Endothelial cell of hepatic sinusoid (primary cell): Measurements from ENCODE around the gene TAS2R41.

Experiments used
- in situ Hi-C: cut with HindIII; loops from 2 replicates; pipeline ENCODE4 v1.10.0; 2017; ENCODE audit warnings: low sequenced_read_pairs

TAS2R41 gene

GRCh38 chr7:143492799-143493739 lies 15.4 kb downstream of the TAS2R41 start:
- in situ Hi-C loops: loop anchor here (5.0 kb wide), 1 partner anchor 76 kb away; no protein-coding TSS in a partner anchor

GRCh38 chr7:143493751-143494150 lies 16.1 kb downstream of the TAS2R41 start:
- in situ Hi-C loops: loop anchor here (5.0 kb wide), 1 partner anchor 76 kb away; no protein-coding TSS in a partner anchor

DNA sequence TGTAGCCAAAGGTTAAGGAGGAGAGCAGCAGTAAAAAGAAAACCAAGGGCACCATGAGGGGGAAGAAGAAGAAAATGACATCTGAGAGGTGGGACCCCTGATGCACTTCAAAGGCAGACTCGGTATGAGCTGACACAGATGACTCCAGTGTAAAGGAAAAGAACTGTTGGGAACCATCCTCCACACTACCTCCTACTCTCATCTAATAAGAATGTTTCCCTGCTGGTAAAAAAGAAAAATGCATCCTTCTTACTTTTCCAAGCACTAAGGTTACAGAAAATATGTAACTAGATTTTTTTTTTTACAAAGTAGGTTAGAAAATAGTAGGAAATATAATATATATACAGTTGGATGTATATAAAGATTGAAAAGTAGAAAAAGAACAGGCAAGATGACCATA lies 16.9 kb downstream of the TAS2R41 start:
- in situ Hi-C loops: loop anchor here (5.0 kb wide), 1 partner anchor 77 kb away; no protein-coding TSS in a partner anchor

DNA sequence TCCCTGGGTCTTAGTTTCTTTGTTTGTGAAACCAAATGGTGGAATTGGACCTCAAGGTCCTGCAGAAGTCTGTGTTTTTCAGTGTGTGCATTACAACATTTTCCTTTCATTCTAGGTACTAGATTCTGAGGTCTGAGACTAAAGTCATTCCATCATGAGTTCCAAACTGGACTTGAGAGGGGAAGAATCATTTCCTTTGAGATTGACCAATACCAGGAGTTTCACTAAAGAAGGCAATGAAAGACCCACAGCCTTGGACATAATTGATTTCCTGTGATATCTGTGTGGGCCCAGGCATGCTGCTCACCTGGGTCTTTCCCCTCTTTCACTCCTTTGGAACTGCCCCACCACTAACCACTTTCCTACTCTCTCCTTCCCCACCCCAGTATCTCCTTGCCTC lies 18.2 kb downstream of the TAS2R41 start:
- in situ Hi-C loops: no loop called here

GRCh38 chr7:143496263-143496662 lies 18.6 kb downstream of the TAS2R41 start:
- in situ Hi-C loops: no loop called here

GRCh38 chr7:143497008-143497795 lies 19.5 kb downstream of the TAS2R41 start:
- in situ Hi-C loops: no loop called here

- in situ Hi-C loops: no loop called here
Measured at GRCh38 chr7:143499246-143499645, 21.6 kb downstream of the TAS2R41 start.

DNA sequence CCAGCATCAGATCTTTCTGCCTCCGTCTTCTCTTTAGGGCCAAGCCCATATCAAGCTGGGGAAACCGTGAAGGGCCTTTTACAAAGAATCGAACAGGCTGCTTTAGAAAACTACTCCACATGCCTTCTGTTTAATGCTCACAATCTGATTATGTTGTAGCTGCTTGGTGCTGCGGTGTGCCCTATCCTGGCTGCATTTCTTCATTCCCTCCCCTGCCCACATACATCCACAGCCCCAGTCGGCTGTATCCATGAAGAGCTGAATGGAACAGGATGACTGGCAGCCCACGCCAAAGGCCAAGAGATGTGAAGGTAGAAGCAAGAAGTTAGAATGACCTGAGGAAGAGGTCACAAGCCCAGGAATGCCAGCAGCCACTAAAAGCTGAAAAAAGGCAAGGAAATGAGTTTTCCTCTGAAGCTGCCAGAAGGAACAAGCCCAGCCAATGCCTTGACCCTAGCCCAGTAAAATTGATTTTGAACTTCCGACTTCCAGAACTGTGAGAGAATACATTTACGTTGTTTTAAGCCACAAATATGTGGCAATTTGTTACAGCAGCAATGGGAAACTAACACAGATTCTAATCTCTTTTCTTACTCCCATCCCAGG lies 22.2 kb downstream of the TAS2R41 start:
- in situ Hi-C loops: no loop called here

- in situ Hi-C loops: no loop called here
Measured at GRCh38 chr7:143503261-143503660, 25.6 kb downstream of the TAS2R41 start.

GRCh38 chr7:143504215-143504936 lies 26.7 kb downstream of the TAS2R41 start:
- in situ Hi-C loops: no loop called here

- in situ Hi-C loops: loop anchor here (5.0 kb wide), 1 partner anchor 53 kb away; no protein-coding TSS in a partner anchor
Measured at GRCh38 chr7:143504937-143505297, 27.2 kb downstream of the TAS2R41 start.

- in situ Hi-C loops: loop anchor here (5.0 kb wide), 1 partner anchor 54 kb away; no protein-coding TSS in a partner anchor
Measured at GRCh38 chr7:143505838-143506237, 28.2 kb downstream of the TAS2R41 start.

- in situ Hi-C loops: loop anchor here (5.0 kb wide), 1 partner anchor 55 kb away; no protein-coding TSS in a partner anchor
Measured at GRCh38 chr7:143507094-143507518, 29.4 kb downstream of the TAS2R41 start.

DNA sequence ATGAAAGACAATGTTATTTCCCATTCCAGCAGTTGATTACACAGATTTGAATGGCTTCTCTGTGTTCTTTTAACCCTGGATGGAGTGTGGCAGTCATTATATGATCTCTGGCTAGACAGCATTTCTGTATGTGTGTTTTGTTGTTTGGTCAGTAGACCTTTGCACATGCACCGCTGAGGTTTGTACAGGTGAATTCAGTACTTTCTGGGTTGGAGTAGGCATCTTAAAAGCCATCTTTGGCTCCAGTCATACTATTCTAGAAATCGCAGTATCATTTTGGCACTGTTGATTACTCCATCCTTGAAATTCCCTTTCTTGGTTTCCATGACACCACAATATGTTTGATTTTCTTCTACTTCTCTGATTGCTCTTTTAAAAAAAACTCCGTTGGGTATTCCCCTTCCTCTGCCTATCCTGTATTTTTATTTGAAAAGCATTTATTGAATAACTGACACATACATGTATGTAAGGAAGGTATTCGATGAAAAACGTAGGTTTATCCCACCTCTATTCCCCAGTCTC lies 29.9 kb downstream of the TAS2R41 start:
- in situ Hi-C loops: loop anchor here (5.0 kb wide), 1 partner anchor 55 kb away; no protein-coding TSS in a partner anchor

DNA sequence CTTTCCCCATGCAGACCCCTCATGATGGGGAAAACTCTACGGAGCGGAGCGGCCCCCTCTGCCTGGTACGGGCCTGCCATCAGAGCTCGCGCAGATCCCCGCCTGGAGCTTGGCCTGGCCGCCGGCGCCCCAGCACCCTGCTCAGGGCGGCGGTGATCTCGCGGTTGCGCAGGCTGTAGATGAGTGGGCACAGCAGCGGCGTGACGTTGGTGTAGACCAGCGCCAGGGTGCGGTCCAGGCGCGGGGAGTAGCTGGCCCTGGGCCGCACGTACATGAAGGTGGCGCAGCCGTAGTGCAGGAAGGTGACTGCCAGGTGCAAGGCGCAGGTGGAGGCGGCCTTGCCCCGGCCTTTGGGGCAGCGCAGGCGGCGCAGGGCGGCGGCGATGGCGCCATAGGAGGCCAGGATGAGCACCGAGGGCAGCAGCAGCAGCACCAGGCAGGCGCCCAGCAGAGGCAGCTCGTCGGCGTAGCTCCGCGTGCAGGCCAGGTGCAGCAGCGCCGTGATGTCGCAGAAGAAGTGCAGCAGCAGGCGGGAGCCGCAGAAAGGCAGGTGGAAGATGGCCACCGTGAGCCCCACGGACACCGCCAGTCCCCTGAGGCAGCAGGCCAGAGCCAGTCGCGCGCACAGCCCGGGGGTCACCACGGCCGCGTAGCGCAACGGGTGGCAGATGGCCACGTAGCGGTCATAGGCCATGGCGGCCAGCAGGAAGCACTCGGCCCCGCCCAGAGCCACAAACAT lies 33.4 kb downstream of the TAS2R41 start:
- in situ Hi-C loops: no loop called here

DNA sequence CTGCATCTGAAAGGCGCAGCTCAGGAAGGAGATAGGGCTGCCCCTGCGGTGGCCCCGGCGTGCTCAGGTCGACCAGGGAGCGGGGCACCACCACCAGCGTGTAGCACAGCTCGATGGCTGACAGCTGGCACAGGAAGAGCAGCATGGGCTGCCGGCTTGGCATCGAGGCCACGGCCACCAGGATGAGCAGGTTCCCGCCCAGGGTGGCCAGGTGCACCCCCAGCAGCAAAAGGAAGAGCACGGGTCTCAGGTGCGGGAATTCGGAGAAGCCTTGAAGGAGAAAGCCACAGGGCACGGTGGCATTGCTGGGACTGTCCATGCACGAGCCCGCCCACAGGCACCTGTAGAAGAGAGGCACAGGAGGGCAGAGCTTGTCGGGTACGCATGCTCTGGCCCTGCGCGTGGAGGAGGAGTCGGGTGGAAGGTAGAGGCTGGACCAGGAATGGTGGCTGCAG lies 33.9 kb downstream of the TAS2R41 start:
- in situ Hi-C loops: no loop called here

- in situ Hi-C loops: no loop called here
Measured at GRCh38 chr7:143512488-143513340, 35.0 kb downstream of the TAS2R41 start.

DNA sequence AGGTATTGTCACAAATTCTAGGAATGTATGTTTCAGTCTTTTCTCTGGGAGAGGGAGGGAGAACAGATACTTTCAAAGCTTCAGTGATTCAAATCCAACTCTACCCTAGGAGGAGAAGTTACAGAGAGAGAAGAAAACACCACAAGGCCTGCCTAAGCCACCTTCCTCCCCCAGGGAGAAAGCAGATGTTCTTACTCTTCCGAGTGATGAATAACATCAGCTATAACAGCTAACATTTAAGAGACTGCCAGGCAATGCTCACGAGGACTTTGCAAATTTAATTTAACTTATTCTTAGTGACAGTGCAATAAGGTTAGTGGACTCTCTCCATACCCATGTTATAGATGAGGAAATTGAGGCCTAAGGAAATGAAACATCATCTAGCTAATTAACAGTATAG lies 36.8 kb downstream of the TAS2R41 start:
- in situ Hi-C loops: no loop called here
